Measurements from ENCODE around the gene VRTN.

- no peak for TF ChIP-seq CTCF (IDR thresholded peaks at IDR 0.05)
- no peak for TF ChIP-seq POLR2A (IDR thresholded peaks at IDR 0.05)
These were observed 1.9 kb upstream of the VRTN start for GRCh38 chr14:74346341-74346740.
